Loucy (cell line): ENCODE data around the gene RSPH10B2.
"Not testable (repeated sequence)": the region's sequence is repeated elsewhere in the genome, so short reads cannot be mapped to it uniquely, and the experiment has no call there.

ENCODE experiments used
- H2AFZ ChIP-seq: fragments of 200-600 bp; sonication (generic); 2 replicates; pipeline ENCODE4 v1.6.0; 2016; ENCODE audit warnings: antibody characterized with exemption, mild to moderate bottlenecking, low read length, moderate library complexity
- H3F3A ChIP-seq: fragments of 200-600 bp; 2 replicates; pipeline ENCODE4 v1.6.0; 2016; ENCODE audit warnings: antibody characterized with exemption, low read depth, mild to moderate bottlenecking
- H3K27me3 ChIP-seq: fragments of 200-600 bp; sonication (generic); 2 replicates; pipeline ENCODE4 v1.6.1; 2014; ENCODE audit warnings: low read length, mild to moderate bottlenecking; ENCODE audit not compliant: insufficient read depth, poor library complexity, severe bottlenecking
- H3K36me3 ChIP-seq: fragments of 200-600 bp; sonication (generic); 2 replicates; pipeline ENCODE4 v1.6.1; 2016; ENCODE audit warnings: low read length; ENCODE audit not compliant: insufficient read depth
- H3K4me1 ChIP-seq: fragments of 200-600 bp; sonication (generic); 2 replicates; pipeline ENCODE4 v1.5.1; 2014; ENCODE audit warnings: low read length, mild to moderate bottlenecking; ENCODE audit not compliant: insufficient read depth, poor library complexity, severe bottlenecking
- H3K4me2 ChIP-seq: fragments of 200-600 bp; sonication (generic); 2 replicates; pipeline ENCODE4 v1.6.0; 2014; ENCODE audit warnings: antibody characterized with exemption, low read length, low read depth, mild to moderate bottlenecking; ENCODE audit not compliant: poor library complexity, severe bottlenecking
- H3K4me3 ChIP-seq: fragments of 200-600 bp; sonication (generic); 2 replicates; pipeline ENCODE4 v1.5.1; 2014; ENCODE audit warnings: low read length, mild to moderate bottlenecking, mixed read lengths; ENCODE audit not compliant: poor library complexity, severe bottlenecking
- H3K79me2 ChIP-seq: fragments of 200-600 bp; sonication (generic); 2 replicates; pipeline ENCODE4 v1.6.1; 2014; ENCODE audit warnings: low read length; ENCODE audit not compliant: insufficient read depth
- H3K9ac ChIP-seq: fragments of 200-600 bp; sonication (generic); 2 replicates; pipeline ENCODE4 v1.6.0; 2014; ENCODE audit warnings: mild to moderate bottlenecking, low read depth, low read length, moderate library complexity; ENCODE audit not compliant: poor library complexity, severe bottlenecking
- H3K9me2 ChIP-seq: fragments of 200-600 bp; sonication (generic); replicated peaks from 2 replicates; pipeline ENCODE4 v1.6.1; 2016; ENCODE audit warnings: low read depth, low read length, mixed read lengths
- H3K9me3 ChIP-seq: fragments of 200-600 bp; sonication (generic); 2 replicates; pipeline ENCODE4 v1.6.1; 2014; ENCODE audit warnings: mild to moderate bottlenecking, antibody characterized with exemption, low read length, low read depth; ENCODE audit not compliant: insufficient read depth
- H4K20me1 ChIP-seq: fragments of 200-600 bp; sonication (generic); 2 replicates; pipeline ENCODE4 v1.6.0; 2014; ENCODE audit warnings: antibody characterized with exemption, low read length, mild to moderate bottlenecking; ENCODE audit not compliant: insufficient read depth, poor library complexity, severe bottlenecking
- EZH2phosphoT487 ChIP-seq: fragments of 200-600 bp; IDR thresholded peaks from 2 replicates; pipeline ENCODE4 v1.6.1; 2018; ENCODE audit warnings: antibody characterized with exemption, mild to moderate bottlenecking, moderate library complexity, borderline replicate concordance
- TF ChIP-seq, protein P1 (sequence below): fragments of 200-600 bp; sonication (generic); conservative IDR thresholded peaks from 2 replicates; pipeline ENCODE4 v1.5.1; 2014; ENCODE audit warnings: mild to moderate bottlenecking, antibody characterized with exemption, low read length

Gene RSPH10B2

DNA sequence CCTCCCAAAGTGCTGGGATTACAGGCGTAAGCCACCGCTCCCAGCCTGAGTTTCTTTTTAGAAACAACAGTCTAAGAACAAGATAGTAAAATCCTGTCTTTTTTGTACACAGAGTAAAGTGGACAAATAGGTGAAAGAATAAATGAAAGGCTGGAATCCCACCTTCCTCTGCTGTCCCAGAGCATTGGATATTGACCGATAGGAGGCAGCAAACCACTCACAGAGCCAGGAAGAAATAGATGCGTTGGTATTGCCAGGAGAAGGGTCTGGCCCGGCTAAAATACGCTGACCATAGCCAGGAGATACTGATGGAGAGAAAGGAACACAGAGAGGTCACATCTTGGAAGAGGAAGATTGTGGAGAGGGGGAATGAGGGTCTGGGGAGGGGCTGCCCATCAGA, 35.8 kb upstream of the RSPH10B2 start:
- no peaks in the 10 kb centered on the region for H3K9me2 ChIP-seq
- H3K36me3 ChIP-seq, result no peaks in the 10 kb centered on the region
- no peaks in the 10 kb centered on the region for H4K20me1 ChIP-seq
- H3K4me3 ChIP-seq, result no peak overlapping the region
- H3K4me1 ChIP-seq, result no peaks in the 10 kb centered on the region
- H3K4me2 ChIP-seq, result no peak overlapping the region
- no peaks in the 10 kb centered on the region for H3F3A ChIP-seq
- H3K9me3 ChIP-seq, result no peaks in the 10 kb centered on the region
- no peak overlapping the region for H2AFZ ChIP-seq
- H3K79me2 ChIP-seq, result no peaks in the 10 kb centered on the region
- TF ChIP-seq EZH2phosphoT487, result no peak
- TF ChIP-seq, protein P1, sequence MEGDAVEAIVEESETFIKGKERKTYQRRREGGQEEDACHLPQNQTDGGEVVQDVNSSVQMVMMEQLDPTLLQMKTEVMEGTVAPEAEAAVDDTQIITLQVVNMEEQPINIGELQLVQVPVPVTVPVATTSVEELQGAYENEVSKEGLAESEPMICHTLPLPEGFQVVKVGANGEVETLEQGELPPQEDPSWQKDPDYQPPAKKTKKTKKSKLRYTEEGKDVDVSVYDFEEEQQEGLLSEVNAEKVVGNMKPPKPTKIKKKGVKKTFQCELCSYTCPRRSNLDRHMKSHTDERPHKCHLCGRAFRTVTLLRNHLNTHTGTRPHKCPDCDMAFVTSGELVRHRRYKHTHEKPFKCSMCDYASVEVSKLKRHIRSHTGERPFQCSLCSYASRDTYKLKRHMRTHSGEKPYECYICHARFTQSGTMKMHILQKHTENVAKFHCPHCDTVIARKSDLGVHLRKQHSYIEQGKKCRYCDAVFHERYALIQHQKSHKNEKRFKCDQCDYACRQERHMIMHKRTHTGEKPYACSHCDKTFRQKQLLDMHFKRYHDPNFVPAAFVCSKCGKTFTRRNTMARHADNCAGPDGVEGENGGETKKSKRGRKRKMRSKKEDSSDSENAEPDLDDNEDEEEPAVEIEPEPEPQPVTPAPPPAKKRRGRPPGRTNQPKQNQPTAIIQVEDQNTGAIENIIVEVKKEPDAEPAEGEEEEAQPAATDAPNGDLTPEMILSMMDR, result no peak
- H3K27me3 ChIP-seq, result no peaks in the 10 kb centered on the region
- no peak overlapping the region for H3K9ac ChIP-seq

DNA sequence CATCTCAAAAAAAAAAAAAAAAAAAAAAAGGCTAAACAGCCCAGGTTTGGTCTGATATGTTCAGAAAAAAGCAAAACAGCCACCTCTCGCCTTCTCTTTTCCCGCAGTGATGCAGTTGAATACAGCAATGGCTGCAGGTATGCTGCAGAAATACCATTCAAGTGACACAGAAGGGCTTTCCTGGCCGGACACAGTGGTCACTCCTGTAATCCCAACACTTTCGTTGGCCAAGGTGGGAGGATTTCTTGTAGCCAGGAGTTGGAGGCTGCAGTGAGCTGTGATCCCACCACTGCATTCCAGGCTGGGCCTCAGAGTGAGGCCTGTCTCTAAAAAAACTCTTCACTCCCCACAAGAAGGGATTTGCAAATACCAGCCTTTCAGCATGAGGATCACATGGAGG, 29.6 kb upstream of the RSPH10B2 start:
- H3K36me3 ChIP-seq, H3F3A ChIP-seq, H3K4me2 ChIP-seq, H3K79me2 ChIP-seq, H2AFZ ChIP-seq, H3K4me1 ChIP-seq, H3K27me3 ChIP-seq, H3K9me3 ChIP-seq, H4K20me1 ChIP-seq, H3K4me3 ChIP-seq, H3K9ac ChIP-seq, H3K9me2 ChIP-seq: not testable (repeated sequence)

DNA sequence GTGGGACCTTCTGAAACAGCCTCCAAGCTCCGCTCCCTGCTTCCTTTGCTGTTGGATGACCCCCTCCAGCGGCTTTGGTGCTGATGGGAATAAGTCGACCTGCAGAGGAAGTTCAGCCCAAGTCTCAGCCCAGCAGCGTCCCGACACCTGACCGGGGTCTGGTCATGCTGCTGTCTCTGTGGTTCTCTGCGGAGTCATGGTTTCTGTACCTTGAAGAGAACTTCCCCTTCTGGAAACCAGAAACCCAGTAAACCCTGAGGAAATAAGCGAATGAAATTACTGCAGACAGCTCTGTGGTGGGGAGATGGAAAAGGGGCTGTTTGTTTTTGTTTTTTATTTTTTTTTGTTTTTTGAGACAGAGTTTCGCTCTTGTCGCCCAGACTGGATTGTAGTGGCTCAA, 28.9 kb upstream of the RSPH10B2 start:
- Histone ChIP-seq H3K4me2 (no peak overlapping the region), H3K9me3 (no peaks in the 10 kb centered on the region), H2AFZ (no peak overlapping the region), H3K4me3 (no peak overlapping the region), H3K4me1 (no peaks in the 10 kb centered on the region), H4K20me1 (no peaks in the 10 kb centered on the region), H3K36me3 (no peaks in the 10 kb centered on the region), H3F3A (no peaks in the 10 kb centered on the region), H3K9me2 (no peaks in the 10 kb centered on the region), H3K27me3 (no peaks in the 10 kb centered on the region), H3K79me2 (peaks cover 4% of the 10 kb centered on the region), H3K9ac (no peak overlapping the region)
- TF ChIP-seq, protein P1, result no peak
- no peak for TF ChIP-seq EZH2phosphoT487

DNA sequence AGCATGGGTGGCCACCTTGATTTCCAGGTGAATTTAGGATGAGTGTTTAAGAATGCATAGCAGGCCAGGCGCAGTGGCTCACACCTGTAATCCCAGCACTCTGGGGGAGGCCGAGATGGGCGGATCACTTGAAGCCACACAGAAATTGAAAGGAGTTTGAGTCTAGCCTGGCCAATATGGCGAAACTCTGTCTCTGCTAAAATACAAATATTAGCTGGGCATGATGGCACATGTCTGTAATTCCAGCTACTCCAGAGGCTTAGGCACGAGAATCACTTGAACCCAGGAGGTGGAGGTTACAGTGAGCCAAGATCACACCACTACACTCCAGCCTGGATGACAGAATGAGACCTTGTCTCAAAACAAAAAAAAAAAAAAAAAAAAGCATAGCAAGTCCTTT, 27.6 kb upstream of the RSPH10B2 start:
- H3K4me2 ChIP-seq, H3K4me1 ChIP-seq, H3K9me2 ChIP-seq, H3K27me3 ChIP-seq, H3K4me3 ChIP-seq, H3F3A ChIP-seq, H2AFZ ChIP-seq, H3K9ac ChIP-seq, H3K36me3 ChIP-seq, H4K20me1 ChIP-seq, H3K9me3 ChIP-seq: not testable (repeated sequence)
- peaks cover 17% of the 10 kb centered on the region for H3K79me2 ChIP-seq
